BLaER1 treated with 17β-estradiol and CSF1 and Interleukin-3, amounts not matched to agents 10 nM and 100 nM (cell line): ENCODE data around the gene SLC12A6.

ENCODE experiments used
- H3K27ac ChIP-seq, 11 experiments: shearing (Covaris generic); formaldehyde crosslinking; 2 replicates each; pipeline ENCODE4 v1.8.1; 2022
- H3K27me3 ChIP-seq, 11 experiments: shearing (Covaris generic); formaldehyde crosslinking; 2 replicates each; pipeline ENCODE4 v1.8.1; 2022
- H3K36me3 ChIP-seq, 11 experiments: shearing (Covaris generic); formaldehyde crosslinking; 2 replicates each; pipeline ENCODE4 v1.8.1; 2022
- H3K4me1 ChIP-seq, 10 experiments: shearing (Covaris generic); formaldehyde crosslinking; 2 replicates each; pipeline ENCODE4 v1.8.1; 2022
- H3K4me2 ChIP-seq, 11 experiments: shearing (Covaris generic); formaldehyde crosslinking; 2 replicates each; pipeline ENCODE4 v1.8.1; 2022
- H3K4me3 ChIP-seq, 10 experiments: shearing (Covaris generic); formaldehyde crosslinking; 2 replicates each; pipeline ENCODE4 v1.8.1; 2022
- H3K9ac ChIP-seq, 11 experiments: shearing (Covaris generic); formaldehyde crosslinking; 2 replicates each; pipeline ENCODE4 v1.8.1; 2022
- H3K9me3 ChIP-seq, 11 experiments: shearing (Covaris generic); formaldehyde crosslinking; replicated peaks in 1 of 11; 2 replicates each; pipeline ENCODE4 v1.8.1; 2022
- H4K20me1 ChIP-seq, 11 experiments: shearing (Covaris generic); formaldehyde crosslinking; 2 replicates each; pipeline ENCODE4 v1.8.1; 2022
- Cebpa-rat ChIP-seq, 11 experiments: shearing (Covaris generic); IDR thresholded peaks; 2 replicates each; pipeline ENCODE4 v1.8.1; 2022

Gene SLC12A6

GRCh38 chr15:34336991-34337556 lies 507 bp downstream of the SLC12A6 start:
- peaks cover 0 to 15% (median 0%) of the 10 kb centered on the region in 11 experiments; a peak in 5 of 22 replicates for H4K20me1 ChIP-seq

GRCh38 chr15:34336231-34336990 lies 1.2 kb downstream of the SLC12A6 start:
- no peak for TF ChIP-seq Cebpa-rat (IDR thresholded peaks at IDR 0.05)
- H3K9ac ChIP-seq, result peak overlapping the region; percentile 90 to 96 (median 94)
- H3K4me3 ChIP-seq, result peak overlapping the region; percentile 80 to 97 (median 86)
- peak overlapping the region; percentile 88 to 98 (median 94) for H3K27ac ChIP-seq
- H3K4me1 ChIP-seq, result peaks cover 56 to 85% (median 68%) of the 10 kb centered on the region in 10 experiments
- peak overlapping the region; percentile 89 to 99 (median 96) for H3K4me2 ChIP-seq
- no peaks in the 10 kb centered on the region; a peak in 2 of 22 replicates for H3K9me3 ChIP-seq
- peaks cover 0 to 15% (median 0%) of the 10 kb centered on the region in 11 experiments; a peak in 5 of 22 replicates for H4K20me1 ChIP-seq
- H3K27me3 ChIP-seq, result no peaks in the 10 kb centered on the region
- H3K36me3 ChIP-seq, result peaks cover 18 to 44% (median 38%) of the 10 kb centered on the region in 11 experiments

More at GRCh38 chr15:34336991-34337556, 507 bp downstream of the SLC12A6 start:
- H3K27me3 ChIP-seq, result no peaks in the 10 kb centered on the region
- peaks cover 23 to 43% (median 39%) of the 10 kb centered on the region in 11 experiments for H3K36me3 ChIP-seq
- H3K27ac ChIP-seq, result peak overlapping the region; percentile 88 to 98 (median 94)
- H3K9me3 ChIP-seq, result peaks cover 0 to 5% (median 0%) of the 10 kb centered on the region in 11 experiments; a peak in 6 of 22 replicates
- peaks cover 55 to 89% (median 69%) of the 10 kb centered on the region in 10 experiments for H3K4me1 ChIP-seq
- peak overlapping the region; percentile 90 to 96 (median 94) for H3K9ac ChIP-seq
- peak overlapping the region; percentile 89 to 99 (median 96) for H3K4me2 ChIP-seq
- H3K4me3 ChIP-seq, result peak overlapping the region; percentile 80 to 97 (median 86)
- no peak for TF ChIP-seq Cebpa-rat (IDR thresholded peaks at IDR 0.05)

- peak overlapping the region; percentile 80 to 97 (median 86) for H3K4me3 ChIP-seq
- H4K20me1 ChIP-seq, result peaks cover 0 to 15% (median 0%) of the 10 kb centered on the region in 11 experiments; a peak in 4 of 22 replicates
- peak overlapping the region; percentile 90 to 96 (median 94) for H3K9ac ChIP-seq
- peak in 3 of 11 experiments; percentile 24 to 48 (median 40); a peak in 1 of 22 replicates for TF ChIP-seq Cebpa-rat (IDR thresholded peaks at IDR 0.05)
- H3K27ac ChIP-seq, result peak overlapping the region; percentile 87 to 98 (median 94)
- no peaks in the 10 kb centered on the region for H3K27me3 ChIP-seq
- H3K9me3 ChIP-seq, result no peaks in the 10 kb centered on the region; a peak in 1 of 22 replicates
- peaks cover 56 to 77% (median 64%) of the 10 kb centered on the region in 10 experiments for H3K4me1 ChIP-seq
- H3K4me2 ChIP-seq, result peak overlapping the region; percentile 89 to 99 (median 96)
- H3K36me3 ChIP-seq, result peaks cover 8 to 43% (median 38%) of the 10 kb centered on the region in 11 experiments
Measured at GRCh38 chr15:34335176-34336032, 2.2 kb downstream of the SLC12A6 start.

GRCh38 chr15:34334672-34335071 lies 2.9 kb downstream of the SLC12A6 start:
- peaks cover 3 to 43% (median 38%) of the 10 kb centered on the region in 11 experiments; a peak in 18 of 22 replicates for H3K36me3 ChIP-seq
- H3K9me3 ChIP-seq, result no peaks in the 10 kb centered on the region; a peak in 1 of 22 replicates
- H3K27ac ChIP-seq, result peak overlapping the region; percentile 87 to 98 (median 94)
- H3K9ac ChIP-seq, result peak overlapping the region; percentile 90 to 96 (median 94)
- no peak for TF ChIP-seq Cebpa-rat (IDR thresholded peaks at IDR 0.05)
- H3K4me3 ChIP-seq, result peak overlapping the region; percentile 80 to 97 (median 86)
- no peaks in the 10 kb centered on the region for H3K27me3 ChIP-seq
- peaks cover 0 to 9% (median 0%) of the 10 kb centered on the region in 11 experiments; a peak in 3 of 22 replicates for H4K20me1 ChIP-seq
- peaks cover 56 to 72% (median 61%) of the 10 kb centered on the region in 10 experiments for H3K4me1 ChIP-seq
- peak overlapping the region; percentile 89 to 99 (median 96); a peak in 21 of 22 replicates for H3K4me2 ChIP-seq

GRCh38 chr15:34332553-34333120 lies 4.9 kb downstream of the SLC12A6 start:
- Histone ChIP-seq H3K36me3 (peaks cover 0 to 41% (median 32%) of the 10 kb centered on the region in 11 experiments; a peak in 17 of 22 replicates), H3K9ac (peak overlapping the region in 10 of 11 experiments; percentile 90 to 96 (median 94); a peak in 20 of 22 replicates), H3K4me1 (peaks cover 57 to 76% (median 65%) of the 10 kb centered on the region in 10 experiments), H3K4me3 (peak overlapping the region in 9 of 10 experiments; percentile 80 to 97 (median 87); a peak in 13 of 20 replicates), H3K27me3 (no peaks in the 10 kb centered on the region), H3K9me3 (no peaks in the 10 kb centered on the region; a peak in 1 of 22 replicates), H3K27ac (peak overlapping the region; percentile 87 to 98 (median 94); a peak in 21 of 22 replicates), H3K4me2 (peak overlapping the region; percentile 89 to 99 (median 96)), H4K20me1 (peaks cover 0 to 17% (median 9%) of the 10 kb centered on the region in 11 experiments; a peak in 10 of 22 replicates)
- TF ChIP-seq Cebpa-rat (IDR thresholded peaks at IDR 0.05), result no peak

- H4K20me1 ChIP-seq, result peaks cover 0 to 19% (median 9%) of the 10 kb centered on the region in 11 experiments; a peak in 10 of 22 replicates
- H3K4me2 ChIP-seq, result peak overlapping the region in 10 of 11 experiments; percentile 89 to 99 (median 96); a peak in 18 of 22 replicates
- no peaks in the 10 kb centered on the region for H3K27me3 ChIP-seq
- peak overlapping the region in 8 of 11 experiments; percentile 90 to 98 (median 96); a peak in 11 of 22 replicates for H3K27ac ChIP-seq
- H3K9me3 ChIP-seq, result no peaks in the 10 kb centered on the region; a peak in 1 of 22 replicates
- no peak for TF ChIP-seq Cebpa-rat (IDR thresholded peaks at IDR 0.05)
- peaks cover 59 to 80% (median 69%) of the 10 kb centered on the region in 10 experiments for H3K4me1 ChIP-seq
- peak overlapping the region in 1 of 11 experiments; percentile 37; a peak in 2 of 22 replicates for H3K9ac ChIP-seq
- peaks cover 0 to 47% (median 32%) of the 10 kb centered on the region in 11 experiments; a peak in 17 of 22 replicates for H3K36me3 ChIP-seq
- H3K4me3 ChIP-seq, result 0 out of 20 replicates have a peak overlapping the region, but pooled peaks of 1 of the 10 experiments have one; percentile 0
Measured at GRCh38 chr15:34331809-34332208, 5.8 kb downstream of the SLC12A6 start.

- Histone ChIP-seq H3K27ac (no peak overlapping the region), H3K4me2 (peak overlapping the region in 7 of 11 experiments; percentile 1 to 97 (median 74); a peak in 11 of 22 replicates), H3K36me3 (peaks cover 0 to 52% (median 36%) of the 10 kb centered on the region in 11 experiments; a peak in 17 of 22 replicates), H3K9me3 (no peaks in the 10 kb centered on the region; a peak in 1 of 22 replicates), H4K20me1 (peaks cover 0 to 29% (median 9%) of the 10 kb centered on the region in 11 experiments; a peak in 10 of 22 replicates), H3K4me1 (peaks cover 54 to 79% (median 68%) of the 10 kb centered on the region in 10 experiments), H3K9ac (no peak overlapping the region), H3K4me3 (no peak overlapping the region), H3K27me3 (no peaks in the 10 kb centered on the region)
- TF ChIP-seq Cebpa-rat (IDR thresholded peaks at IDR 0.05), result no peak
Measured at GRCh38 chr15:34330279-34330678, 7.3 kb downstream of the SLC12A6 start.
